Measurements from ENCODE around the gene ZFP62. TPM values are rescaled to one million over a fixed set of nuclear protein-coding genes. Genes with fewer than 3 reads are reported as not detected.
"Not testable (repeated sequence)": the region's sequence is repeated elsewhere in the genome, so short reads cannot be mapped to it uniquely, and the experiment has no call there.

ZFP62 gene
- 10 to 100 TPM; 17.9 to 20.5 TPM for total RNA-seq

- POLR2A ChIA-PET = interaction anchor here (0.8 to 2.9 kb wide), 5 partner anchors 29 to 400 kb away, joined by 3 to 26 read pairs (median 6); partner anchors contain the start of gene TRIM52
Measured at GRCh38 chr5:180860887-180861822, at the start of gene ZFP62. ZFP62 (minus strand) TSS chr5:180861276; CDS start chr5:180861219, 57 bp downstream.

GRCh38 chr5:180910735-180911134, 49.7 kb upstream of the ZFP62 start:
- ChIA-PET CTCF (no interaction called here), POLR2A (no interaction called here)
- H3K27ac Mint-ChIP-seq = no peak overlapping the region
- H3K9me3 Mint-ChIP-seq = no peaks in the 10 kb centered on the region
- intact Hi-C loops (cut with micrococcal nuclease) = no loop called here
- H3K36me3 Mint-ChIP-seq = no peaks in the 10 kb centered on the region
- no peak overlapping the region for H3K4me3 Mint-ChIP-seq
- H3K27me3 Mint-ChIP-seq = peaks cover 26% of the 10 kb centered on the region
- DNase-seq = no peak
- H3K4me1 Mint-ChIP-seq (ENCODE audit: low read depth) = no peaks in the 10 kb centered on the region

More at GRCh38 chr5:180860887-180861822, at the start of gene ZFP62:
- CTCF ChIA-PET = interaction anchor here (0.8 to 2.6 kb wide), 3 partner anchors 30 to 76 kb away, joined by 3 to 10 read pairs (median 4); no protein-coding TSS in a partner anchor
- Mint-ChIP-seq H3K9me3 (no peaks in the 10 kb centered on the region), H3K4me3 (peak within 1 kb of the TSS; percentile 92), H3K36me3 (peaks cover 14% of the 10 kb centered on the region), H3K27me3 (no peaks in the 10 kb centered on the region), H3K4me1 (ENCODE audit: low read depth) (peaks cover 15% of the 10 kb centered on the region), H3K27ac (peak within 1 kb of the TSS; percentile 92)
- intact Hi-C loops (cut with micrococcal nuclease) = loop anchor here (1.0 to 10.0 kb wide), 5 partner anchors 30 to 299 kb away; partner anchors contain the start of gene MGAT1
- peak; percentile 91 for DNase-seq

GRCh38 chr5:180910182-180910581, 49.1 kb upstream of the ZFP62 start:
- Mint-ChIP-seq H3K4me1 (ENCODE audit: low read depth) (no peaks in the 10 kb centered on the region), H3K9me3 (no peaks in the 10 kb centered on the region), H3K36me3 (no peaks in the 10 kb centered on the region), H3K27me3 (peaks cover 24% of the 10 kb centered on the region), H3K4me3 (no peak overlapping the region), H3K27ac (no peak overlapping the region)
- ChIA-PET CTCF (no interaction called here), POLR2A (no interaction called here)
- intact Hi-C loops (cut with micrococcal nuclease) = no loop called here
- DNase-seq = no peak

- intact Hi-C loops (cut with micrococcal nuclease) = no loop called here
- Mint-ChIP-seq H3K36me3 (no peaks in the 10 kb centered on the region), H3K27me3 (peaks cover 24% of the 10 kb centered on the region), H3K4me1 (ENCODE audit: low read depth) (no peaks in the 10 kb centered on the region), H3K4me3 (no peak overlapping the region), H3K27ac (no peak overlapping the region), H3K9me3 (no peaks in the 10 kb centered on the region)
- CTCF ChIA-PET = no interaction called here
- DNase-seq = no peak
- POLR2A ChIA-PET = no interaction called here
Measured at GRCh38 chr5:180909782-180910181, 48.7 kb upstream of the ZFP62 start.

- H3K4me3 Mint-ChIP-seq = no peak overlapping the region
- no peaks in the 10 kb centered on the region for H3K4me1 Mint-ChIP-seq (ENCODE audit: low read depth)
- H3K27me3 Mint-ChIP-seq = peaks cover 24% of the 10 kb centered on the region
- H3K36me3 Mint-ChIP-seq = no peaks in the 10 kb centered on the region
- DNase-seq = peak; percentile 25
- H3K27ac Mint-ChIP-seq = no peak overlapping the region
- CTCF ChIA-PET = no interaction called here
- POLR2A ChIA-PET = no interaction called here
- H3K9me3 Mint-ChIP-seq = no peaks in the 10 kb centered on the region
- intact Hi-C loops (cut with micrococcal nuclease) = no loop called here
Measured at GRCh38 chr5:180908998-180909731, 48.1 kb upstream of the ZFP62 start.

- Mint-ChIP-seq H3K4me3 (no peak overlapping the region), H3K27me3 (peaks cover 24% of the 10 kb centered on the region), H3K36me3 (no peaks in the 10 kb centered on the region), H3K4me1 (ENCODE audit: low read depth) (no peaks in the 10 kb centered on the region), H3K9me3 (no peaks in the 10 kb centered on the region), H3K27ac (no peak overlapping the region)
- CTCF ChIA-PET = no interaction called here
- DNase-seq = no peak
- intact Hi-C loops (cut with micrococcal nuclease) = no loop called here
- POLR2A ChIA-PET = no interaction called here
Measured at GRCh38 chr5:180908400-180908799, 47.3 kb upstream of the ZFP62 start.

GRCh38 chr5:180901319-180902009, 40.4 kb upstream of the ZFP62 start:
- DNase-seq = no peak
- Mint-ChIP-seq H3K4me3 (no peak overlapping the region), H3K4me1 (ENCODE audit: low read depth) (no peaks in the 10 kb centered on the region), H3K27me3 (peaks cover 1% of the 10 kb centered on the region), H3K9me3 (no peaks in the 10 kb centered on the region), H3K36me3 (no peaks in the 10 kb centered on the region), H3K27ac (peak overlapping the region; percentile 34)
- ChIA-PET POLR2A (no interaction called here), CTCF (interaction anchor here (1.2 kb wide), 1 partner anchor 33 kb away, joined by 3 read pairs; no protein-coding TSS in a partner anchor)
- intact Hi-C loops (cut with micrococcal nuclease) = no loop called here

- no peak overlapping the region for H3K27ac Mint-ChIP-seq
- CTCF ChIA-PET = interaction anchor here (1.2 kb wide), 1 partner anchor 31 kb away, joined by 3 read pairs; no protein-coding TSS in a partner anchor
- no peak overlapping the region for H3K4me3 Mint-ChIP-seq
Measured at GRCh38 chr5:180900178-180900577, 39.1 kb upstream of the ZFP62 start.

GRCh38 chr5:180898621-180899246, 37.7 kb upstream of the ZFP62 start, which contains the start of gene BTNL8:
BTNL8 (plus strand) TSS chr5:180899159; CDS start chr5:180899311, 152 bp downstream.
- Mint-ChIP-seq H3K4me1 (ENCODE audit: low read depth) (no peaks in the 10 kb centered on the region), H3K36me3 (no peaks in the 10 kb centered on the region), H3K9me3 (peaks cover 3% of the 10 kb centered on the region), H3K27ac (no peak within 1 kb of the TSS), H3K4me3 (no peak within 1 kb of the TSS), H3K27me3 (peaks cover 1% of the 10 kb centered on the region)
- intact Hi-C loops (cut with micrococcal nuclease) = no loop called here
- POLR2A ChIA-PET = no interaction called here
- CTCF ChIA-PET = no interaction called here
- no peak for DNase-seq

More at GRCh38 chr5:180900178-180900577, 39.1 kb upstream of the ZFP62 start:
- Mint-ChIP-seq H3K36me3 (no peaks in the 10 kb centered on the region), H3K27me3 (peaks cover 1% of the 10 kb centered on the region), H3K9me3 (no peaks in the 10 kb centered on the region), H3K4me1 (ENCODE audit: low read depth) (no peaks in the 10 kb centered on the region)
- POLR2A ChIA-PET = no interaction called here
- no peak for DNase-seq
- intact Hi-C loops (cut with micrococcal nuclease) = no loop called here

GRCh38 chr5:180895330-180895729, 34.3 kb upstream of the ZFP62 start:
- H3K36me3 Mint-ChIP-seq; H3K4me3 Mint-ChIP-seq; H3K27ac Mint-ChIP-seq; DNase-seq; CTCF ChIA-PET; H3K4me1 Mint-ChIP-seq (ENCODE audit: low read depth); H3K9me3 Mint-ChIP-seq; intact Hi-C loops (cut with micrococcal nuclease); POLR2A ChIA-PET: not testable (repeated sequence)
- peaks cover 14% of the 10 kb centered on the region for H3K27me3 Mint-ChIP-seq

GRCh38 chr5:180889381-180889780, 28.3 kb upstream of the ZFP62 start:
- intact Hi-C loops (cut with micrococcal nuclease) = no loop called here
- Mint-ChIP-seq H3K9me3 (no peaks in the 10 kb centered on the region), H3K36me3 (no peaks in the 10 kb centered on the region), H3K4me3 (no peak overlapping the region), H3K4me1 (ENCODE audit: low read depth) (no peaks in the 10 kb centered on the region), H3K27me3 (peaks cover 33% of the 10 kb centered on the region), H3K27ac (no peak overlapping the region)
- no peak for DNase-seq
- ChIA-PET CTCF (no interaction called here), POLR2A (no interaction called here)
